HG03442 (cell line): Measurements from ENCODE around the gene DYNLT4.

Source experiments
- ATAC-seq: cut with Tn5 transposase; IDR thresholded peaks from one replicate; pipeline ENCODE4 v1.9.1; 2021; ENCODE audit warnings: mild to moderate bottlenecking, moderate library complexity; ENCODE audit not compliant: unreplicated experiment

Gene DYNLT4

GRCh38 chr1:44792736-44793502, 14.2 kb downstream of the DYNLT4 start:
- no peak for ATAC-seq

GRCh38 chr1:44790968-44791801, 16.0 kb downstream of the DYNLT4 start:
- ATAC-seq, result no peak

GRCh38 chr1:44788120-44788860, 18.9 kb downstream of the DYNLT4 start, which contains the start of gene BEST4:
Gene BEST4 (minus strand): TSS chr1:44788170. CDS start chr1:44787705, 465 bp downstream.
- ATAC-seq, result no peak

- no peak for ATAC-seq
Measured at GRCh38 chr1:44787506-44787905, 19.6 kb downstream of the DYNLT4 start.

- no peak for ATAC-seq
Measured at GRCh38 chr1:44786841-44787426, 20.2 kb downstream of the DYNLT4 start.

DNA sequence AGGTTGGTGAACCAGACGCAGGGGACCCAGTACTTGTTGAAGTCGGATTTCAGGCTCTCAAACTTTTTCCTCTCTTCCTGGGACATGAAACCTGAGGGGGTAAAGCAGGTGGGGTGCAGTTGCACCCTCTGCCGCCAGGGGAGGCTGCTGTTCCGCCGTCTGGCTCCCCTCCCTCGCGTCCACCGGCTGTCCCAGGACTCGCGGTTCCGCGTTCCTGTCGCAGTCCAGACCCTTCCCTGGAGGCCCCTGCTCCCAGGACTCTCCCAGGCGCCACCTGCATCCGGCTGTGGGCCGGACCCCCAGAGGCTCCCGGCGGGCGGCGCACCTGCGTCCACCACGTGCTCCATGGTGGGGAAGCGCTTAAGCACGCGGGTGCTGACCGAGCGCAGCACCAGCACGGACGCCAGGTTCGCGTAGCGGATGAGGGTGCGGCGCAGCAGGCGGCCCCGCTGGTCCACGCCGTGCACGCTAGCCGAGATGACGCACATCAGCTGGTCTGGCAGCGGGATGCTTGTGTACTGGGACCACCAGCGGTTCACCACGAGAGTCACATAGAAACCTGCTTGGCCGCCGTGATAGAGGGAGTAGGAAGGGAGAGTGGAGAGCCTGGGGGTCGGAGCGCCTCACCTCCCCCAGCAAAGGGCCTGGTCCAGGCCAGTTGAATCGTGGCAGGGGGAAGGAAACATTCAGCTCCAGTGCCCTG, 20.9 kb downstream of the DYNLT4 start:
- peak; percentile 45 for ATAC-seq

- no peak for ATAC-seq
Measured at GRCh38 chr1:44785501-44786137, 21.5 kb downstream of the DYNLT4 start.

GRCh38 chr1:44785029-44785380, 22.1 kb downstream of the DYNLT4 start:
- no peak for ATAC-seq

GRCh38 chr1:44784094-44785028, 22.8 kb downstream of the DYNLT4 start:
- ATAC-seq, result no peak

- ATAC-seq, result no peak
Measured at GRCh38 chr1:44783697-44784093, 23.5 kb downstream of the DYNLT4 start.

DNA sequence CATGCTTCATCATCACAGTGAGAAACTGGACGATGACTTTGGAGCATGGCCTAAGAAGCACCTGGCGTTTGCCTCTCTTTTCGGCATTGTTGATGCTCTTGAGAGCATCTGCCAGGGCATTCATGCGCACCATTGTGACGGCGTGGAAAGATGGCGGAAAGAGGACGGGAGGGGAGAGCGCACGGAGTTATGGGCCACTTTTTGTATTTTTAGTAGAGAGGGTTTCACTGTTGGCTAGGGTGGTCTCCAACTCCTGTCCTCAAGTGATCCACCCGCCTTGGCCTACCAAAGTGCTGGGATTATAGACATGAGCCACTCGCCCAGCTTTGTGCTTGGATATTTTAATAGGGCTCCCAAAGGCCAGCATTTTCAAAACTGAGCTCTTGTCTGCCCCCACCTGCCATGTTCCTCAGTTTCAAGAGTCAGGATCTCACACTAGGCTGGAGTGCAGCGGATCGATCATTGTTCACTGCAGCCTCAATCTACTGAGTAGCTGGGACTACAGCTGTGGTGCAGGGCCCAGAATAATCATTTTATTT, 26.5 kb downstream of the DYNLT4 start:
- no peak for ATAC-seq

GRCh38 chr1:44778705-44779576, 28.2 kb downstream of the DYNLT4 start:
- ATAC-seq, result no peak

GRCh38 chr1:44777969-44778635, 29.0 kb downstream of the DYNLT4 start:
- no peak for ATAC-seq

DNA sequence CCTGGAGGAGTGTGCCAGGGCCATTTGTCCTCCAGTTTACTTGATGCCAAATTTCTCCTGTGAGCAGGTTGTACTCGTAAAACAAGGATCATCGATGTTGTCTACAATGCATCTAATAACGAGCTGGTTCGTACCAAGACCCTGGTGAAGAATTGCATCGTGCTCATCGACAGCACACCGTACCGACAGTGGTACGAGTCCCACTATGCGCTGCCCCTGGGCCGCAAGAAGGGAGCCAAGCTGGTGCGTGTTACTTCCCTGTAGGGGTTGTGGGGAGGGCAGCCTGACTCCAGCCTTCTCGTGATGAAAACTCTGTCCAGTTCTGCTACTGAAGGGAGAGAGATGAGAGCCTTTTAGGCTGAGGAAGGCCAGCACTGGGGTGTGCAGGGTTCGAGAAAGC, 29.6 kb downstream of the DYNLT4 start:
- no peak for ATAC-seq

DNA sequence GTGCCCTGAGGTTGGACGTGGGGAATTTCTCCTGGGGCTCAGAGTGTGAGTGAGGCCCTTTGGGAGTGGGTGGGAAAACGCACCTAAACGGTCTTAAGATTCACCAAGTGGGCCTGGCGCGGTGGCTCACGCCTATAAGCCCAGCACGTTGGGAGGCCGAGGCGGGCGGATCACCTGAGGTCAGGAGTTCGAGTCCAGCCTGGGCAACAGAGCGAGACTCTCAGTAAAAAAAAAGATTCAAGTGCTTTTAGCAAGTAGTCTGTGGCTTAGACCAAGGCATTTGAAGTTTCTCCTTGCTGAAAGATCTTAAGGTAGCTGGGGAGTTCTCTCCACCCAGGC, 30.5 kb downstream of the DYNLT4 start:
- ATAC-seq, result no peak

DNA sequence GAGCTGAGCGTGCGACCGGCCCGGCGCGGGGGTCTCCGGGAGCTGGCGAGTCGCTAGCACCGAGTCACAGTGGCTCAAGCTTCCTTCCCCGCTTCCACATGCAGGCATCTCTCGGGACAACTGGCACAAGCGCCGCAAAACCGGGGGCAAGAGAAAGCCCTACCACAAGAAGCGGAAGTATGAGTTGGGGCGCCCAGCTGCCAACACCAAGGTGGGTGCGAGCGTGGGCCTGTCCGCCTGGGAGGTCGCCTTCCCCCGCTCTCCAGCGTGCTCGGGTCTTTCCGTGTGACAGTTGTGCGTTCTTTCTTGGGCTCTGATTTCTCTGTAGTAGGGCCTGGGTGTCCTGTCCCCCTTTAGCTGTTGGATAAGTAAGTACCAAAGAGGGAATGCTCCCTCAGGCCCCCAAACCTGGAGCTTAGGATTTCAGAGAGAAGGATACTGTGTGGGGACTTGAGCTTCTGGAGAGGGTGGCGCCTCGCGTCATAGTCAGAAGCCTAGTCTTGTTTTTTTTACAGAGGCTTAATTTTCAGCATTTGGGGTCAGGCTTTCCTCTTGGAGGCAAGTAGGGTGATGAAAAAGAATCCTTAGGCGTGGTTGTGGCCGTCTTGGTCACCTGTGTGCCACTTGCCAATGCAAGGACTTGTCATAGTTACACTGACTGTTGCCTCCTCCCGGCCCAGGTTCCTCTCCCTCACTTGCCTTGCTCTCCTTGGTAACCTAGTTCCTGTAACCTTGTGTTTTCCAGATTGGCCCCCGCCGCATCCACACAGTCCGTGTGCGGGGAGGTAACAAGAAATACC, 31.0 kb downstream of the DYNLT4 start:
- peak; percentile 7 for ATAC-seq
